Astrocyte of the cerebellum (primary cell): ENCODE measurements around the gene ABCD3.

Experiments used
- DNase-seq: peaks from one replicate; pipeline ENCODE4 v3.0.0-alpha.2; 2011; ENCODE audit warnings: low read depth
- H3K4me3 ChIP-seq: 2 replicates; pipeline ENCODE4 v1.5.1; 2011; ENCODE audit warnings: mild to moderate bottlenecking, low read depth, low read length, moderate library complexity
- in situ Hi-C: cut with HindIII; loops from 2 replicates; pipeline ENCODE4 v1.10.0; 2017; ENCODE audit warnings: low sequenced_read_pairs
- TF ChIP-seq, protein P1 (sequence below): IDR thresholded peaks from 2 replicates; pipeline ENCODE4 v1.5.1; 2012; ENCODE audit warnings: low read length, low read depth, moderate library complexity, mild to moderate bottlenecking; ENCODE audit errors: missing control alignments

ABCD3 gene

DNA sequence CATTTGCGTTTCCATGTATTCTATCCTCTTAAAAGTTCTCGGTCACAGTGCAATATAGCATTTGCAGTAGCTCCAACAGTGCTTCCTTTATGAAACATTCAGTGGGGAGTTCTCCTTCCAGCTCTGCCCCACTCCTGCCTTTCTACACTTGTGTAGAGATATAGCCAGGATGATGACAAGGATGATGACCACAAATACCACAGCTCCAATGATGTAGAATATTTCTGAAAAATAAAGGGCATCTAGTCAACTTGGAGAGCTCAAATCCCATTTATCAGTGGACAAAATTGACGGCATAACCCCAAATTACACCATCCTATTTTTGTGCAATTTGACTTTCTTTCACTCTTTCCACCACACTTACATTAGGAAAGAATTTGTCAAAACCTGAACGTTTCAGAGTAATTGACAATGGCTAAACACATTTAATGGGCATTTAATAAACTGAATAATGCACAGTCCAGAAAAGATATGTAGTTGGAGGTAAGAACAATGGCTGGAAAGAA, 112.2 kb downstream of the ABCD3 start:
- no peak overlapping the region for H3K4me3 ChIP-seq
- in situ Hi-C loops, result loop anchor here (25.0 kb wide), 1 partner anchor 257 kb away; no protein-coding TSS in a partner anchor
- TF ChIP-seq, protein P1, sequence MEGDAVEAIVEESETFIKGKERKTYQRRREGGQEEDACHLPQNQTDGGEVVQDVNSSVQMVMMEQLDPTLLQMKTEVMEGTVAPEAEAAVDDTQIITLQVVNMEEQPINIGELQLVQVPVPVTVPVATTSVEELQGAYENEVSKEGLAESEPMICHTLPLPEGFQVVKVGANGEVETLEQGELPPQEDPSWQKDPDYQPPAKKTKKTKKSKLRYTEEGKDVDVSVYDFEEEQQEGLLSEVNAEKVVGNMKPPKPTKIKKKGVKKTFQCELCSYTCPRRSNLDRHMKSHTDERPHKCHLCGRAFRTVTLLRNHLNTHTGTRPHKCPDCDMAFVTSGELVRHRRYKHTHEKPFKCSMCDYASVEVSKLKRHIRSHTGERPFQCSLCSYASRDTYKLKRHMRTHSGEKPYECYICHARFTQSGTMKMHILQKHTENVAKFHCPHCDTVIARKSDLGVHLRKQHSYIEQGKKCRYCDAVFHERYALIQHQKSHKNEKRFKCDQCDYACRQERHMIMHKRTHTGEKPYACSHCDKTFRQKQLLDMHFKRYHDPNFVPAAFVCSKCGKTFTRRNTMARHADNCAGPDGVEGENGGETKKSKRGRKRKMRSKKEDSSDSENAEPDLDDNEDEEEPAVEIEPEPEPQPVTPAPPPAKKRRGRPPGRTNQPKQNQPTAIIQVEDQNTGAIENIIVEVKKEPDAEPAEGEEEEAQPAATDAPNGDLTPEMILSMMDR, result no peak
- no peak for DNase-seq

DNA sequence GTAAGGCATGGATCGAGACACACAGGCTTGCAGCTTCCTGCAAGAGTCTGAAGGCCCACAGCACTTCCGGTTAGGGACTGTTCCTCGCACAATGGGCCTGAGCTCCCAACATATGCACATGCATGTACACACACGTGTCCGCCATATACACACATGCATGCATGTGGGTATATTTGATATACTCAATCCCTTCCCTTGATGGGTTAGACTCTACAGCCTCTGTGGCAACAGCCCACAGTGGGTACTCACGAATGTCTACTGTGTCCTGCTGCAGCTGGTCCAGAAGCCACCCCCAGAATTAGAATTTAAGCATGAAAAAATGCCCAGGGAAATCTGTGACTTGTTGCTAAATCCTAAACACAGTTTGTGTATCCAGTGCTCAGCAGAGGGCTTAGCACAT, 113.5 kb downstream of the ABCD3 start:
- H3K4me3 ChIP-seq, result no peak overlapping the region
- TF ChIP-seq, protein P1, result no peak
- in situ Hi-C loops, result loop anchor here (25.0 kb wide), 1 partner anchor 256 kb away; no protein-coding TSS in a partner anchor
- DNase-seq, result no peak

DNA sequence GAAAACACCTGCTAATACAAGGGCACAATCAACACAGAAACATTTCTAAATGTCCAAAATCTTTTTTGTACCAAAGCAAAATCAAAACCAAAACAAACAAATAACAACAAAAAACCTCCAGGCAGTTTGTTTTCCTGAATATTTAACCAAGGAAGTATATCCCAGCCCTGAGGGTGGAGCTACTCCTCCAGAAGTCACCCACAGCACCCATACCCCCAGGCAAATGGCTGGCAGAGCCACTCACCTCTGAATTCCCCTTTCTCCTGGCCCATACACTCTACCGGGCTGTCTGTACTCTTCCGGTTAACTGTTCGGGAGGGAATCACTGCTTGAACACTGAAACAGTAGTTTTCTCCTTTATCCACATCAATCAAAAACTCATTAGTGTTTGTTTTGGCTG, 113.9 kb downstream of the ABCD3 start:
- in situ Hi-C loops, result loop anchor here (25.0 kb wide), 1 partner anchor 255 kb away; no protein-coding TSS in a partner anchor

DNA sequence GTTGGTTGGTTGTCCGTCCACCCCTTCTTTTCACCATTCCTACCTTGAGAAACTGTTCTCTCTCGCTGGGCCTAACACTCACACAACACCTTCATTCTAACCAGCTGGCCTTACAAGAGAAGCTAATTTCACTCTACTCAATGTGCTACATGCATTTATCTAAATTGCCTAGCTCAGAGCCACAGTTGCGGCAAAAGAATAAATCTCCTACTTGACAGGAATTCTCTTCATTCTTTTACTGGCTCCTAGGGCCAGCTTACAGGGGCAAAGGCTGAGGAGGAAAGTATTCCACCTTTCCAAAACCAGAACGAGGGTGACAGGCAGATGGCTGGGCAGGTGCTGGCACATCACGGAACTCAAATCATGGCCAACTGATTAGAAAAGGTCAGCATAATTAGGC, 116.9 kb downstream of the ABCD3 start:
- in situ Hi-C loops, result loop anchor here (25.0 kb wide), 1 partner anchor 252 kb away; no protein-coding TSS in a partner anchor

More for the DNA sequence above, 113.9 kb downstream of the ABCD3 start:
- TF ChIP-seq, protein P1, result no peak
- H3K4me3 ChIP-seq, result no peak overlapping the region
- no peak for DNase-seq

DNA sequence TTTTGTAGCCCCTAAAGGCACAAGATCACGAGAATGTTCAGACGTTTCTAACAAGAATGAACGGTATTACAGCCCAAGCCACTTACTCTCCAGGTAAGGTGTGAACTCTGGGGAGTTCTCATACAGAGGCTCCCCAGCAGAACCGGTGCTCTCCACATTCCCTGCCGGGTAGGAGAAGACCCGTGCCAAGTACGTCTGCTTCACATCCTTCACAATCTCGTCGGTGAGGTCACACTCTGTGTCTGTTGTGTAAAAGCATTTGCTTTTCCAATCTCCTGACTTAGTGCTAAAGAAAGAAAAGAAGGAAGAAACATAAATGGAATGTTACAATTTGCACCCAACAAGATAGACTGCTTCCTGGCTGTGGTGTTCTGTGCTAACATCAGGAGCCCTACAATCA, 117.7 kb downstream of the ABCD3 start:
- DNase-seq, result no peak
- in situ Hi-C loops, result loop anchor here (25.0 kb wide), 1 partner anchor 251 kb away; no protein-coding TSS in a partner anchor

More for the DNA sequence above, 116.9 kb downstream of the ABCD3 start:
- no peak for DNase-seq
- no peak overlapping the region for H3K4me3 ChIP-seq
- TF ChIP-seq, protein P1, result no peak

DNA sequence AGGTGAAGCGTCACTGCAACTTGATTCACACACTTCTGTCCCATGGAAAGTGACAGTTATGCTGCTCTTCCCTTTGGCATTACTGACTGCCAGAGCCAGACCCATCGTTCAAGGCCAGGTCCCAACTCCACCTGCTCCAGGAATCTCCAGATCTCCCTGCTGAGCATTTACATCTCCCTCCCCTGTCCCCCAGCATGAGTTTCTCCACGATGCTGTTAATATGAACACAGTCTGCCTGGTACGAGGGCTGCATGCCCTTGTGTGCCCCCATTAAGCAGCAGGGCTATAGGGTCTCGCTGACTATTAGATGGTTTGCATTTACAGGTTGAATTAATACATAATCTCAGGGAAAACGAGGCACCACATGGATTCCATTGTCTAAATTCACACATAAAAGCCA, 119.1 kb downstream of the ABCD3 start:
- TF ChIP-seq, protein P1, result no peak
- H3K4me3 ChIP-seq, result no peak overlapping the region
- no peak for DNase-seq
- in situ Hi-C loops, result loop anchor here (25.0 kb wide), 1 partner anchor 250 kb away; no protein-coding TSS in a partner anchor

More for the DNA sequence above, 117.7 kb downstream of the ABCD3 start:
- no peak overlapping the region for H3K4me3 ChIP-seq
- TF ChIP-seq, protein P1, result no peak
